Spinal cord (tissue), 10 donors: ENCODE data around the gene MLH3. TPM values are rescaled to one million over a fixed set of nuclear protein-coding genes. Genes with fewer than 3 reads are reported as not detected.
A peak's percentile ranks its signal among the peaks of the same experiment; 100 is the strongest.

ENCODE experiments used
- DNase-seq, 6 donors: peaks; one replicate each; pipeline versions ENCODE4 v3.0.0 to v3.0.0-alpha.2; 2013 to 2015; ENCODE audit warnings: low spot score in 6 of 6, low read depth in 4 of 6
- H3K27ac ChIP-seq: one replicate; pipeline ENCODE4 v1.5.1; 2013; ENCODE audit warnings: low read depth, low read length, control low read depth
- H3K27me3 ChIP-seq: one replicate; pipeline ENCODE4 v1.6.1; 2013; ENCODE audit warnings: low read length; ENCODE audit not compliant: control insufficient read depth, insufficient read depth
- H3K36me3 ChIP-seq: one replicate; pipeline ENCODE4 v1.6.1; 2013; ENCODE audit warnings: low read length; ENCODE audit not compliant: control insufficient read depth, insufficient read depth
- H3K4me1 ChIP-seq: one replicate; pipeline ENCODE4 v1.6.1; 2013; ENCODE audit warnings: low read length; ENCODE audit not compliant: control insufficient read depth, insufficient read depth
- H3K4me3 ChIP-seq: one replicate; pipeline ENCODE4 v1.5.1; 2013; ENCODE audit warnings: low read depth, low read length, control low read depth
- H3K9me3 ChIP-seq: one replicate; pipeline ENCODE4 v1.6.1; 2013; ENCODE audit warnings: low read length; ENCODE audit not compliant: control insufficient read depth, insufficient read depth
- WGBS: methylation state at CpG from one replicate; pipeline ENCODE4 v1.1.5; 2013; ENCODE audit warnings: missing lambda C conversion rate; ENCODE audit not compliant: insufficient coverage; 5-methylcytosine and 5-hydroxymethylcytosine counted together
- polyA plus RNA-seq, 2 donors: library from polyadenylated mRNA; unstranded; fragments of 120-200 nt; gene quantifications; one replicate each; pipeline ENCODE4 v1.2.1, GENCODE V29; 2013; ENCODE audit not compliant: insufficient read length in 2 of 2
- total RNA-seq, 2 donors: library from RNA; depleted of rRNA in 1 of 2; stranded (reverse); fragments of 120-200 nt in 1 of 2; fragments of >200 nt in 1 of 2; gene quantifications; one replicate each; pipeline versions ENCODE4 v1.2.3 to v1.2.4, GENCODE V29; 2013 to 2014
- donor health status: healthy.

MLH3 gene
- total and polyA plus RNA-seq, 4 donors, result 21.4 to 65.8 (median 39.5) TPM

- Histone ChIP-seq H3K4me3 (no peak overlapping the region), H3K9me3 (no peaks in the 10 kb centered on the region), H3K27me3 (no peaks in the 10 kb centered on the region), H3K27ac (no peak overlapping the region), H3K36me3 (peaks cover 21% of the 10 kb centered on the region), H3K4me1 (no peaks in the 10 kb centered on the region)
- DNase-seq, result no peak
- no CpG with 5 or more reads among the region's 1 CpG for WGBS
These were observed 28.2 kb downstream of the MLH3 start for GRCh38 chr14:75023108-75023507.

GRCh38 chr14:75022655-75023054 lies 28.6 kb downstream of the MLH3 start:
- WGBS, result 75% methylated on average over 4 of the region's 8 CpGs
- Histone ChIP-seq H3K4me3 (no peak overlapping the region), H3K27me3 (no peaks in the 10 kb centered on the region), H3K27ac (no peak overlapping the region), H3K9me3 (no peaks in the 10 kb centered on the region), H3K36me3 (peaks cover 25% of the 10 kb centered on the region), H3K4me1 (no peaks in the 10 kb centered on the region)
- no peak for DNase-seq

GRCh38 chr14:75018694-75019093 lies 32.6 kb downstream of the MLH3 start:
- WGBS, result 83% methylated on average over 2 of the region's 3 CpGs
- Histone ChIP-seq H3K36me3 (peaks cover 25% of the 10 kb centered on the region), H3K4me1 (peaks cover 4% of the 10 kb centered on the region), H3K27ac (no peak overlapping the region), H3K27me3 (no peaks in the 10 kb centered on the region), H3K4me3 (no peak overlapping the region), H3K9me3 (no peaks in the 10 kb centered on the region)
- no peak for DNase-seq

- peaks cover 4% of the 10 kb centered on the region for H3K4me1 ChIP-seq
- H3K27me3 ChIP-seq, result no peaks in the 10 kb centered on the region
- peak in 4 of 6 donors; percentile 15 to 65 (median 40) for DNase-seq
- no peak overlapping the region for H3K27ac ChIP-seq
- H3K4me3 ChIP-seq, result no peak overlapping the region
- 67% methylated on average over 2 of the region's 3 CpGs for WGBS
- H3K36me3 ChIP-seq, result peaks cover 25% of the 10 kb centered on the region
- H3K9me3 ChIP-seq, result no peaks in the 10 kb centered on the region
These were observed 34.5 kb downstream of the MLH3 start for GRCh38 chr14:75016815-75017214.

- H3K4me3 ChIP-seq, result no peak overlapping the region
- H3K27me3 ChIP-seq, result no peaks in the 10 kb centered on the region
- peaks cover 25% of the 10 kb centered on the region for H3K36me3 ChIP-seq
- no peak overlapping the region for H3K27ac ChIP-seq
- H3K4me1 ChIP-seq, result peaks cover 4% of the 10 kb centered on the region
- peak in 1 of 6 donors; percentile 4 for DNase-seq
- 100% methylated on average over 1 of the region's 5 CpGs for WGBS
- no peaks in the 10 kb centered on the region for H3K9me3 ChIP-seq
These were observed 35.8 kb downstream of the MLH3 start for GRCh38 chr14:75015496-75015895.

- H3K9me3 ChIP-seq, result no peaks in the 10 kb centered on the region
- H3K4me1 ChIP-seq, result peaks cover 4% of the 10 kb centered on the region
- H3K36me3 ChIP-seq, result peaks cover 29% of the 10 kb centered on the region
- H3K27me3 ChIP-seq, result no peaks in the 10 kb centered on the region
- no peak overlapping the region for H3K4me3 ChIP-seq
- WGBS, result 88% methylated on average over 5 of the region's 6 CpGs
- no peak for DNase-seq
- H3K27ac ChIP-seq, result no peak overlapping the region
These were observed 38.0 kb downstream of the MLH3 start for GRCh38 chr14:75013290-75013689.

- H3K4me3 ChIP-seq, result no peak overlapping the region
- H3K36me3 ChIP-seq, result peaks cover 25% of the 10 kb centered on the region
- H3K4me1 ChIP-seq, result peaks cover 4% of the 10 kb centered on the region
- H3K9me3 ChIP-seq, result no peaks in the 10 kb centered on the region
- no peak overlapping the region for H3K27ac ChIP-seq
- DNase-seq, result no peak
- no CpG with 5 or more reads among the region's 4 CpGs for WGBS
- H3K27me3 ChIP-seq, result no peaks in the 10 kb centered on the region
These were observed 39.8 kb downstream of the MLH3 start for GRCh38 chr14:75011356-75011994.

- no peak for DNase-seq
These were observed 40.7 kb downstream of the MLH3 start for GRCh38 chr14:75010472-75011093.

GRCh38 chr14:75009176-75009575 lies 42.1 kb downstream of the MLH3 start:
- Histone ChIP-seq H3K36me3 (peaks cover 27% of the 10 kb centered on the region), H3K9me3 (no peaks in the 10 kb centered on the region), H3K27ac (no peak overlapping the region), H3K27me3 (no peaks in the 10 kb centered on the region), H3K4me1 (peaks cover 4% of the 10 kb centered on the region), H3K4me3 (no peak overlapping the region)
- 83% methylated on average over 2 of the region's 4 CpGs for WGBS
- no peak for DNase-seq

More at GRCh38 chr14:75010472-75011093, 40.7 kb downstream of the MLH3 start:
- no peaks in the 10 kb centered on the region for H3K9me3 ChIP-seq
- H3K4me3 ChIP-seq, result no peak overlapping the region
- WGBS, result no CpG with 5 or more reads among the region's 4 CpGs
- peaks cover 24% of the 10 kb centered on the region for H3K36me3 ChIP-seq
- H3K4me1 ChIP-seq, result peaks cover 4% of the 10 kb centered on the region
- no peaks in the 10 kb centered on the region for H3K27me3 ChIP-seq
- no peak overlapping the region for H3K27ac ChIP-seq

- Histone ChIP-seq H3K4me3 (no peak overlapping the region), H3K36me3 (peaks cover 23% of the 10 kb centered on the region), H3K27ac (no peak overlapping the region), H3K4me1 (peaks cover 10% of the 10 kb centered on the region), H3K27me3 (no peaks in the 10 kb centered on the region), H3K9me3 (peaks cover 1% of the 10 kb centered on the region)
- whole genome bisulfite sequencing, result no CpG with 5 or more reads among the region's 3 CpGs
- DNase-seq, result no peak
These were observed 45.9 kb downstream of the MLH3 start for GRCh38 chr14:75005357-75005756.
